Kidney (tissue), 14 donors: ENCODE results near the gene DYNLT5. TPM values are rescaled to one million over a fixed set of nuclear protein-coding genes. Genes with fewer than 3 reads are reported as not detected.

ENCODE experiments used
- DNase-seq, 5 donors: peaks; one replicate each; pipeline ENCODE4 v3.0.0-alpha.2; 2013 to 2020
- FAIRE-seq: peaks from 2 replicates; lab custom pipeline; 2012; peaks lifted over from hg19 to GRCh38; lab: Jason Lieb, UNC
- H3K27ac ChIP-seq, 2 donors: one replicate each; pipeline ENCODE4 v1.7.0; 2013; ENCODE audit warnings: low read depth in 2 of 2, low read length in 2 of 2, inconsistent platforms in 1 of 2
- H3K27me3 ChIP-seq: one replicate; pipeline ENCODE4 v1.7.1; 2013; ENCODE audit warnings: low read length, inconsistent platforms; ENCODE audit not compliant: control insufficient read depth, insufficient read depth
- H3K36me3 ChIP-seq, 3 donors: one replicate each; pipeline versions ENCODE4 v1.7.0 to v1.7.1; 2013; ENCODE audit warnings: low read length in 3 of 3, control low read depth in 1 of 3, inconsistent platforms in 1 of 3; ENCODE audit not compliant: insufficient read depth in 3 of 3, control insufficient read depth in 2 of 3
- H3K4me1 ChIP-seq, 3 donors: one replicate each; pipeline versions ENCODE4 v1.7.0 to v1.7.1; 2013; ENCODE audit warnings: low read length in 3 of 3, inconsistent platforms in 1 of 3, low read depth in 1 of 3; ENCODE audit not compliant: control insufficient read depth in 2 of 3, insufficient read depth in 2 of 3
- H3K4me3 ChIP-seq, 3 donors: one replicate each; pipeline versions ENCODE4 v1.7.0 to v1.8.1; 2013; ENCODE audit warnings: low read length in 3 of 3, control low read depth in 1 of 3, inconsistent platforms in 1 of 3
- H3K9ac ChIP-seq, 3 donors: one replicate each; pipeline versions ENCODE4 v1.7.0 to v1.7.1; 2013; ENCODE audit warnings: low read length in 3 of 3, control low read depth in 1 of 3, inconsistent platforms in 1 of 3
- H3K9me3 ChIP-seq, 3 donors: one replicate each; pipeline versions ENCODE4 v1.7.0 to v1.7.1; 2013; ENCODE audit warnings: low read length in 3 of 3, control low read depth in 1 of 3, inconsistent platforms in 1 of 3; ENCODE audit not compliant: control insufficient read depth in 2 of 3, insufficient read depth in 1 of 3
- intact Hi-C: fragments of 100-400 bp; cut with DNase I; formaldehyde crosslinking; loops from one replicate; pipeline ENCODE4 v1.11.1; 2022
- polyA plus RNA-seq: library from polyadenylated mRNA; stranded (reverse); fragments of 350-450 nt; fragmentation: Illumina TruSeq; extraction: RNeasy Lipid Tissue Mini Kit (QIAGEN cat#74804); gene quantifications from one replicate; pipeline ENCODE4 v1.2.3, GENCODE V29; 2014; ENCODE audit warnings: low read depth, low replicate concordance; ENCODE audit not compliant: insufficient read depth
- total RNA-seq: library from RNA; stranded (reverse); fragmentation: NEBNext Ultra II Directional; extraction: Animal tissue kit (Norgen Biotek cat#: 25700); gene quantifications from one replicate; pipeline ENCODE4 v1.2.1, GENCODE V29; 2021
- TF ChIP-seq, protein P1 (sequence below): IDR thresholded peaks from 3 replicates; pipeline ENCODE4 v1.5.1; 2012; ENCODE audit warnings: mild to moderate bottlenecking, moderate library complexity, borderline replicate concordance; ENCODE audit not compliant: insufficient read depth; ENCODE audit errors: extremely low read depth
- donor health status: control.
- donor health status: control.
- donor health status: control.
- donor health status: control.
- donor health status: control.
- donor health status: DM: yes; HTN: yes; CAD: no.
- donor health status: Normal renal cell carcinoma (clear cell type).

Gene DYNLT5
- total and polyA plus RNA-seq, 2 donors from 2014 or later, result 0.41 to 1.4 TPM

DNA sequence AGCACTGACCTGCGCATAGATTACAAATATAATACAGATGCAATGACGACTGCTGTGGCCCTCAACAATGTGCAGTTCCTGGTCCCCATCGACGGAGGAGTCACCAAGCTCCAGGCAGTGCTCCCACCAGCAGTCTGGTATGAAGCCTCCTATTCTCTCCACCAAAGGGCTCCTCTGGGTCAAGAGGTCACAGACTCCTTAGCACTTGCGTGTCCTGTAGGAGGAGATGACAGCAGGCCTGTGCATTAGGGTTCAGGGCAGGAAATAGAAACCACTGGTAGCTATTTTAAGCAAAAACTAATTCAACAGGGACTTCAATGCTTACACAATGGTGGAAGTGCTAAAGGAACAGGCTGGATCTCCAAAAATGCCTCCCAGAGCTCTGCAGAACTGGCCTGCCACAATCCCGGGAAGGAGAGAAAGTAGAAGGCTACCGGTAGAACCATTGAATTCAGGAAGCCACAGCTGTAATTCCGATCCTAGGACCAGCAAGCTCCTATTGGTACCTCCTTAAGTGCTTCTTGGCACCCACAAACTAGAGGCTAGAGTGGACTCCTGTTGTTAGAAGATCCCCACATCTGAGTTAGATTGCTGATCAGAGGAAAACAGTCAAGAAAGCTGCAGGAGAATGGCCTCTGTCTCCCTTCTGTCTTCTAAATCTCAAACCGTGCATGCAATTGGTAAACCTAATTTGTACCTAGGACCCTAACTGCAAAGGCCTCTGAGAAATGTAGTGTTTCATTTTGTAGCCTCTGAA lies 12.7 kb upstream of the DYNLT5 start:
- FAIRE-seq (no peak), DNase-seq (no peak)
- TF ChIP-seq, protein P1, sequence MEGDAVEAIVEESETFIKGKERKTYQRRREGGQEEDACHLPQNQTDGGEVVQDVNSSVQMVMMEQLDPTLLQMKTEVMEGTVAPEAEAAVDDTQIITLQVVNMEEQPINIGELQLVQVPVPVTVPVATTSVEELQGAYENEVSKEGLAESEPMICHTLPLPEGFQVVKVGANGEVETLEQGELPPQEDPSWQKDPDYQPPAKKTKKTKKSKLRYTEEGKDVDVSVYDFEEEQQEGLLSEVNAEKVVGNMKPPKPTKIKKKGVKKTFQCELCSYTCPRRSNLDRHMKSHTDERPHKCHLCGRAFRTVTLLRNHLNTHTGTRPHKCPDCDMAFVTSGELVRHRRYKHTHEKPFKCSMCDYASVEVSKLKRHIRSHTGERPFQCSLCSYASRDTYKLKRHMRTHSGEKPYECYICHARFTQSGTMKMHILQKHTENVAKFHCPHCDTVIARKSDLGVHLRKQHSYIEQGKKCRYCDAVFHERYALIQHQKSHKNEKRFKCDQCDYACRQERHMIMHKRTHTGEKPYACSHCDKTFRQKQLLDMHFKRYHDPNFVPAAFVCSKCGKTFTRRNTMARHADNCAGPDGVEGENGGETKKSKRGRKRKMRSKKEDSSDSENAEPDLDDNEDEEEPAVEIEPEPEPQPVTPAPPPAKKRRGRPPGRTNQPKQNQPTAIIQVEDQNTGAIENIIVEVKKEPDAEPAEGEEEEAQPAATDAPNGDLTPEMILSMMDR, result no peak
- H3K36me3 ChIP-seq, result no peaks in the 10 kb centered on the region
- H3K9me3 ChIP-seq, result no peaks in the 10 kb centered on the region
- peaks cover 0 to 2% (median 0%) of the 10 kb centered on the region in 3 donors for H3K4me1 ChIP-seq
- no peak overlapping the region for H3K4me3 ChIP-seq
- H3K9ac ChIP-seq, result no peak overlapping the region
- intact Hi-C loops, result no loop called here
- no peaks in the 10 kb centered on the region for H3K27me3 ChIP-seq
- no peak overlapping the region for H3K27ac ChIP-seq

DNA sequence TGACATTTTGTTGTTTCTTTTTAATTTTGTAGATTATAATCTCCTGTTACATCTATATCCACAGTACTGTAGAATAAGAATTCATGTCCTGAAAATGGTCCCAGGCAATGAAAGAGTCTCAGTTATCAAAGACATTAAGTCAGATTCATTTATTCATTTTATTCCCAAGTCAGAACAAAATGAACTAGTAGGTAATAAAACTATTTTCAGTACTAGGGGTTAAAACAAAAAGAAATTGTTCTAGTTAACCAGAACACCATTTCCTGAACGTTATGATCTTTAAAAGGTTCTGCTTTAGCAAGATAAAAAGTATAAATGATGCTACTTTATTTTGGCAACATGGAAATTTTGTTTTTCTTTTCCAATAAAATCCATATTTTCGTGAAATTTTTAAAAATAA lies 6.8 kb upstream of the DYNLT5 start:
- H3K4me3 ChIP-seq, result no peak overlapping the region
- no peak overlapping the region for H3K27ac ChIP-seq
- intact Hi-C loops, result no loop called here
- FAIRE-seq (no peak), DNase-seq (no peak)
- no peaks in the 10 kb centered on the region for H3K27me3 ChIP-seq
- no peaks in the 10 kb centered on the region for H3K4me1 ChIP-seq
- H3K36me3 ChIP-seq, result no peaks in the 10 kb centered on the region
- no peaks in the 10 kb centered on the region for H3K9me3 ChIP-seq
- TF ChIP-seq, protein P1, result no peak
- H3K9ac ChIP-seq, result no peak overlapping the region

DNA sequence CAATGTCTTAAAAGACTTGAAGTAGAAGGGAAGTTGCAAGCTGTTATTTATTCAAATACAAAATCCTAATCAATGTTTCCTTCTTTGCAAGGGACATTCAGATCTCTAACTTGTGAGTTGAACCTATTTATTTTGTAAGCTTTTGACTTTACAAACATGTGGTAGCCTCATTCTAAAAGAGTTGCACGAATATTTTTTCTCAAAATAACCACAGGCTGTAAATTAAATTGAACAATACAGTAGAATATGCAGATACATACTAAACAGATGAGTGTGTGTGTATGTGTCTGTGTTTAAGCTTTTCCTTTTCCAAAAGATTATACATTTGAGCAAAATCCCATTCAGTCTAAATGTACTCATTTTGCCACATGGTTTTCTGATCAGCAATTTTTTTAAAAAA lies 4.8 kb upstream of the DYNLT5 start:
- FAIRE-seq, result no peak
- no peaks in the 10 kb centered on the region for H3K9me3 ChIP-seq

More for the DNA sequence above, 4.8 kb upstream of the DYNLT5 start:
- intact Hi-C loops, result no loop called here
- TF ChIP-seq, protein P1, result no peak
- DNase-seq, result no peak
- no peaks in the 10 kb centered on the region for H3K36me3 ChIP-seq
- no peaks in the 10 kb centered on the region for H3K27me3 ChIP-seq
- no peak overlapping the region for H3K9ac ChIP-seq
- H3K4me1 ChIP-seq, result no peaks in the 10 kb centered on the region
- no peak overlapping the region for H3K4me3 ChIP-seq
- H3K27ac ChIP-seq, result no peak overlapping the region
